GM19328 (cell line): ENCODE measurements around the gene C2orf74.

Experiments used
- ATAC-seq: cut with Tn5 transposase; IDR thresholded peaks from one replicate; pipeline ENCODE4 v1.9.1; 2021; ENCODE audit warnings: mild to moderate bottlenecking, moderate library complexity; ENCODE audit not compliant: unreplicated experiment

C2orf74 gene

DNA sequence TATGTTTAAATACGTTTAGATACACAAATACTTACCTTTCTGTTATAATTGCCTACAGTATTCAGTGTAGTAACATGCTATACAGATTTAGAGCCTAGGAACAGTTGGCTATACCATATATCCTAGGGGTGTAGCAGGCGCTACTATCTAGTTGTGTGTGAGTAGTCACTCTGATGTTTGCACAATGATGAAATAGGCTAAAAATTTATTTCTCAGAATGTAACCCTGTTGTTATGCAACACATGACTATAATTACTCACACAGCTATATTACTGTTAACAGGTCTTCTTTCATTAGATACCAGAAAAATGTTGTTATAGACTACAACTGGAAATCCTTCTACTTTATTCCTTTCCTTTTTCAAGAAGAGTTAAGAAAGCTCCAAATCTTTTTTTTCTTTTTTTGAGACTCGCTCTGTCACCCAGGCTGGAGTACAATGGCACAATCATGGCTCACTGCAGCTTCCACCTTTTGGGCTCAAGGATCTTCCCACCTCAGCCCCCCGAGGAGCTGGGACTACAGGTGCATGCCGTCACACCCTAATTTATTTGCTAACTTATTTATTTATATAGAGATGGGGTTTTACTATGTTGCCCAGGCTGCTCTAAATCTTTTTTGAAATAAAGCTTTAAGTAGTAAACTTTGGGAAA is 48.5 kb downstream of the C2orf74 start:
- ATAC-seq, result no peak

DNA sequence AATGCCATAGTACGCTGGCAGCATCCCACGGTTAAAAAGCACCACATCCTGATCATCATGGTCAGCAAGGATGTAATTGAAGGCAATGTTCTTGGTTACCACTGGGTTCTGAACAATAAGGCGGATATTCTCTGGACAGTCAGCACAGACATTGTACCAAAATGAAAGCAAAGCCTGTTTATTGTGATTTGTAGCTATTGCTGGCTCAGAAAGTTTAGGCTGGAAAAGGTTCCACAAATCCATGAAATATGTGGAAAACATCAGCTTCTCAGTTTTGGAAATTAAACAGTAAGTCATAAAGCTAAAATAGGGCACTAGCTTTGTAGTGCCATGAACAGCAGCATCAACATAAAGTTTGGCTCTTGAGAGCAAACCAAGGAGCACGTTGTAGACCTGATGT is 52.2 kb downstream of the C2orf74 start:
- ATAC-seq, result no peak
